WTC11 (cell line): Measurements from ENCODE around the gene PTPRN. TPM values are rescaled to one million over a fixed set of nuclear protein-coding genes. Genes with fewer than 3 reads are reported as not detected.

Source experiments
- CBFB ChIP-seq: sonication (generic); formaldehyde crosslinking; IDR thresholded peaks from 2 replicates; pipeline ENCODE4 v1.8.1; 2022; ENCODE audit warnings: mild to moderate bottlenecking, low read depth, missing genetic modification reagents
- CREB1 ChIP-seq: sonication (generic); formaldehyde crosslinking; IDR thresholded peaks from 2 replicates; pipeline ENCODE4 v1.8.0; 2023; ENCODE audit warnings: mild to moderate bottlenecking, missing genetic modification reagents
- FOXJ3 ChIP-seq: sonication (generic); formaldehyde crosslinking; IDR thresholded peaks from 2 replicates; pipeline ENCODE4 v1.9.0; 2021; ENCODE audit warnings: missing genetic modification reagents, mild to moderate bottlenecking, borderline replicate concordance
- GTF2I ChIP-seq: fragments of 250-450 bp; sonication (Bioruptor Pico); conservative IDR thresholded peaks from 2 replicates; pipeline ENCODE4 v1.4.0; 2021; ENCODE audit warnings: mild to moderate bottlenecking
- HMGA2 ChIP-seq: fragments of 250-450 bp; sonication (Bioruptor Pico); IDR thresholded peaks from 2 replicates; pipeline ENCODE4 v1.4.0; 2021; ENCODE audit warnings: mild to moderate bottlenecking, moderate library complexity
- NFE2L1 ChIP-seq: sonication (generic); formaldehyde crosslinking; IDR thresholded peaks from 2 replicates; pipeline ENCODE4 v1.8.1; 2023; ENCODE audit warnings: missing genetic modification reagents
- RELA ChIP-seq: sonication (generic); formaldehyde crosslinking; IDR thresholded peaks from 2 replicates; pipeline ENCODE4 v1.8.1; 2022; ENCODE audit warnings: missing genetic modification reagents, mild to moderate bottlenecking, borderline replicate concordance
- SMAD3 ChIP-seq: sonication (generic); formaldehyde crosslinking; IDR thresholded peaks from 2 replicates; pipeline ENCODE4 v1.8.0; 2022; ENCODE audit warnings: missing genetic modification reagents, mild to moderate bottlenecking, borderline replicate concordance
- SMAD4 ChIP-seq: sonication (generic); formaldehyde crosslinking; IDR thresholded peaks from 2 replicates; pipeline ENCODE4 v1.8.0; 2022; ENCODE audit warnings: mild to moderate bottlenecking, missing genetic modification reagents
- SP1 ChIP-seq: sonication (generic); formaldehyde crosslinking; conservative IDR thresholded peaks from 2 replicates; pipeline ENCODE4 v1.8.1; 2022; ENCODE audit warnings: missing genetic modification reagents
- TCF7 ChIP-seq: sonication (generic); formaldehyde crosslinking; IDR thresholded peaks from 2 replicates; pipeline ENCODE4 v1.8.0; 2022; ENCODE audit warnings: mild to moderate bottlenecking, low read depth, missing genetic modification reagents, moderate library complexity
- TEAD1 ChIP-seq: sonication (generic); formaldehyde crosslinking; IDR thresholded peaks from 2 replicates; pipeline ENCODE4 v1.8.0; 2022; ENCODE audit warnings: mild to moderate bottlenecking, missing genetic modification reagents
- TP53 ChIP-seq: sonication (generic); formaldehyde crosslinking; IDR thresholded peaks from 2 replicates; pipeline ENCODE4 v1.8.1; 2023; ENCODE audit warnings: mild to moderate bottlenecking, missing genetic modification reagents
- ZBTB21 ChIP-seq: sonication (generic); formaldehyde crosslinking; IDR thresholded peaks from 2 replicates; pipeline ENCODE4 v1.8.1; 2023; ENCODE audit warnings: mild to moderate bottlenecking, missing genetic modification reagents, borderline replicate concordance
- ZNF138 ChIP-seq: sonication (generic); formaldehyde crosslinking; conservative IDR thresholded peaks from 2 replicates; pipeline ENCODE4 v1.8.1; 2022; ENCODE audit warnings: mild to moderate bottlenecking, moderate library complexity, missing genetic modification reagents
- total RNA-seq: library from RNA; stranded (reverse); gene quantifications from 3 replicates; pipeline ENCODE4 v1.2.3, GENCODE V29; 2021
- TF ChIP-seq, protein P1 (sequence below): fragments of 250-450 bp; sonication (Bioruptor Pico); IDR thresholded peaks from 2 replicates; pipeline ENCODE4 v2.1.2; 2022; ENCODE audit warnings: mild to moderate bottlenecking, moderate library complexity
- TF ChIP-seq, protein P2 (sequence below): sonication (generic); formaldehyde crosslinking; IDR thresholded peaks from 2 replicates; pipeline ENCODE4 v1.8.0; 2023; ENCODE audit warnings: missing genetic modification reagents
- TF ChIP-seq, protein P3 (sequence below): sonication (generic); formaldehyde crosslinking; IDR thresholded peaks from 2 replicates; pipeline ENCODE4 v1.8.0; 2022; ENCODE audit warnings: mild to moderate bottlenecking, missing genetic modification reagents
- TF ChIP-seq, protein P4 (sequence below): sonication (generic); formaldehyde crosslinking; IDR thresholded peaks from 2 replicates; pipeline ENCODE4 v1.8.0; 2022; ENCODE audit warnings: mild to moderate bottlenecking, missing genetic modification reagents
- TF ChIP-seq, protein P5 (sequence below): fragments of 250-450 bp; sonication (Bioruptor Pico); IDR thresholded peaks from 2 replicates; pipeline ENCODE4 v1.9.0; 2021; ENCODE audit warnings: mild to moderate bottlenecking, borderline replicate concordance
- TF ChIP-seq, protein P6 (sequence below): sonication (generic); formaldehyde crosslinking; IDR thresholded peaks from 2 replicates; pipeline ENCODE4 v1.8.1; 2022; ENCODE audit warnings: low read depth, mild to moderate bottlenecking, moderate library complexity, missing genetic modification reagents, borderline replicate concordance
- TF ChIP-seq, protein P7 (sequence below): fragments of 200-600 bp; IDR thresholded peaks from 2 replicates; pipeline ENCODE4 v1.8.0; 2022; ENCODE audit warnings: antibody characterized with exemption
- TF ChIP-seq, protein P8 (sequence below): sonication (generic); formaldehyde crosslinking; IDR thresholded peaks from 2 replicates; pipeline ENCODE4 v1.8.0; 2022; ENCODE audit warnings: mild to moderate bottlenecking, missing genetic modification reagents
- TF ChIP-seq, protein P9 (sequence below): sonication (generic); formaldehyde crosslinking; IDR thresholded peaks from 2 replicates; pipeline ENCODE4 v1.8.1; 2022; ENCODE audit warnings: mild to moderate bottlenecking, moderate library complexity, missing genetic modification reagents

Gene PTPRN
- total RNA-seq, 1 experiment from 2014 or later: 3.8 TPM

DNA sequence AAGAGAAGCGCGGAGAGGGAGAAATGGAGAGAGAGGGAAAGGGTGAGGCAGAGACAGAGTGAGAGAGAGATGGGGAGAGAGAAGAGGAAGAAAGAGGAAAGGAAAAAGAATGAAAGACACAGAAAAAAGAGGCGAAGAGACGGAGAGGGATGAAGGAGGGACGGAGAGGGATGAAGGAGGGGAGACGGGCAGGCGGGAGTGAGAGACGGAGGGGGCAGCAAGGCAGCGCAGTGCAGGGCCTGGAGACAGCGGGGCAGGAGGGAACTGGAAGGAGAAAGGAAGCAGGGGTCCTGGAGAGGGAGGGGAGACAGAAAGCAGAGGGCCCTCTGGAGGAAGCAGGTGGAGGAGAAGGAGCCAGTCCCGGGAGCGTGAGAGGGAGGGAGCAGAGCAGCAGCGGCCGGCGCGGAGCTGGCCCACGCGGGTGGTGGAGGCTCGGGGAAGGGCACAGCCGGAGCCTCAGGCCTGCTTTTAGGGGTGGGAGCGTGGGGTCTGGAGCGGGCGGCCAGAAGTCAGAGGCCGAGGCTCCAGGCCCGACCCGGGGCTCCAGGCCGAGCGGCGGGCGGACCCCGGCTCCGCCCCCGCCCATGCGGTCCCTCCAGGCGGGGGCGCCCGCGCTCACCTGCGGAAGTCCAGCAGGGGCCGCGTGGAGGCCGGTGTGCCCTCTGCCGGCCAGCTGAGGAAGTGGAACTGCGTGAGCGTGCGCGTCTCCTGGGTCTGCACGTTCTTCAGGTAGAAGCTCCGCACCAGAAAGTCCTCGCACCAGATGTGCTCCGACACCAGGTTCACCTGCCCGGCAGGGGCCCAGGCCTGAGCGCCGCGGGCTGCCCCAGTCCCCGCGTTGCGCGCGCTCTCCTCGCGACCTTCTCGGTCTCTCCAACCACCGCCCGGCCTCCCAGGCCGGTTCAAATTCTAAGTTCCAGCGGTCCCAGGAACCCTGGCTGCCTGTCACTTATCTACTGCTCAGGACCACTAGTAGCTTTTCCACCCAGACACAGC lies 14.5 kb downstream of the PTPRN start (continued):
- TF ChIP-seq, protein P1, sequence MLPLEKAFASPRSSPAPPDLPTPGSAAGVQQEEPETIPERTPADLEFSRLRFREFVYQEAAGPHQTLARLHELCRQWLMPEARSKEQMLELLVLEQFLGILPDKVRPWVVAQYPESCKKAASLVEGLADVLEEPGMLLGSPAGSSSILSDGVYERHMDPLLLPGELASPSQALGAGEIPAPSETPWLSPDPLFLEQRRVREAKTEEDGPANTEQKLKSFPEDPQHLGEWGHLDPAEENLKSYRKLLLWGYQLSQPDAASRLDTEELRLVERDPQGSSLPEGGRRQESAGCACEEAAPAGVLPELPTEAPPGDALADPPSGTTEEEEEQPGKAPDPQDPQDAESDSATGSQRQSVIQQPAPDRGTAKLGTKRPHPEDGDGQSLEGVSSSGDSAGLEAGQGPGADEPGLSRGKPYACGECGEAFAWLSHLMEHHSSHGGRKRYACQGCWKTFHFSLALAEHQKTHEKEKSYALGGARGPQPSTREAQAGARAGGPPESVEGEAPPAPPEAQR (CRISPR knock-in tag): no peak
- TF ChIP-seq, protein P2, sequence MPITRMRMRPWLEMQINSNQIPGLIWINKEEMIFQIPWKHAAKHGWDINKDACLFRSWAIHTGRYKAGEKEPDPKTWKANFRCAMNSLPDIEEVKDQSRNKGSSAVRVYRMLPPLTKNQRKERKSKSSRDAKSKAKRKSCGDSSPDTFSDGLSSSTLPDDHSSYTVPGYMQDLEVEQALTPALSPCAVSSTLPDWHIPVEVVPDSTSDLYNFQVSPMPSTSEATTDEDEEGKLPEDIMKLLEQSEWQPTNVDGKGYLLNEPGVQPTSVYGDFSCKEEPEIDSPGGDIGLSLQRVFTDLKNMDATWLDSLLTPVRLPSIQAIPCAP: no peak
- TF ChIP-seq FOXJ3 (CRISPR knock-in tag) (no peak), SMAD3 (CRISPR knock-in tag) (no peak; the same call in 1 of the 2 replicates), TEAD1 (peak; percentile 54; the same call in 1 of the 2 replicates), NFE2L1 (peak; percentile 15; the same call in 1 of the 2 replicates), TP53 (peak; percentile 70; the same call in 1 of the 2 replicates), SP1 (CRISPR knock-in tag) (peak; percentile 90), CREB1 (CRISPR knock-in tag) (0 out of 2 replicates have a peak, but pooled peaks have one; percentile 28), CBFB (no peak), RELA (CRISPR knock-in tag) (no peak), ZNF138 (0 out of 2 replicates have a peak, but pooled peaks have one; percentile 59), GTF2I (CRISPR knock-in tag) (no peak), HMGA2 (CRISPR knock-in tag) (no peak), ZBTB21 (peak; percentile 75; the same call in 1 of the 2 replicates), TCF7 (CRISPR knock-in tag) (no peak), SMAD4 (no peak)
- TF ChIP-seq, protein P3, sequence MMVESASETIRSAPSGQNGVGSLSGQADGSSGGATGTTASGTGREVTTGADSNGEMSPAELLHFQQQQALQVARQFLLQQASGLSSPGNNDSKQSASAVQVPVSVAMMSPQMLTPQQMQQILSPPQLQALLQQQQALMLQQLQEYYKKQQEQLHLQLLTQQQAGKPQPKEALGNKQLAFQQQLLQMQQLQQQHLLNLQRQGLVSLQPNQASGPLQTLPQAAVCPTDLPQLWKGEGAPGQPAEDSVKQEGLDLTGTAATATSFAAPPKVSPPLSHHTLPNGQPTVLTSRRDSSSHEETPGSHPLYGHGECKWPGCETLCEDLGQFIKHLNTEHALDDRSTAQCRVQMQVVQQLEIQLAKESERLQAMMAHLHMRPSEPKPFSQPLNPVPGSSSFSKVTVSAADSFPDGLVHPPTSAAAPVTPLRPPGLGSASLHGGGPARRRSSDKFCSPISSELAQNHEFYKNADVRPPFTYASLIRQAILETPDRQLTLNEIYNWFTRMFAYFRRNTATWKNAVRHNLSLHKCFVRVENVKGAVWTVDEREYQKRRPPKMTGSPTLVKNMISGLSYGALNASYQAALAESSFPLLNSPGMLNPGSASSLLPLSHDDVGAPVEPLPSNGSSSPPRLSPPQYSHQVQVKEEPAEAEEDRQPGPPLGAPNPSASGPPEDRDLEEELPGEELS: peak; percentile 73
- TF ChIP-seq, protein P4, sequence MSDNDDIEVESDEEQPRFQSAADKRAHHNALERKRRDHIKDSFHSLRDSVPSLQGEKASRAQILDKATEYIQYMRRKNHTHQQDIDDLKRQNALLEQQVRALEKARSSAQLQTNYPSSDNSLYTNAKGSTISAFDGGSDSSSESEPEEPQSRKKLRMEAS: peak; percentile 93
- TF ChIP-seq, protein P5, sequence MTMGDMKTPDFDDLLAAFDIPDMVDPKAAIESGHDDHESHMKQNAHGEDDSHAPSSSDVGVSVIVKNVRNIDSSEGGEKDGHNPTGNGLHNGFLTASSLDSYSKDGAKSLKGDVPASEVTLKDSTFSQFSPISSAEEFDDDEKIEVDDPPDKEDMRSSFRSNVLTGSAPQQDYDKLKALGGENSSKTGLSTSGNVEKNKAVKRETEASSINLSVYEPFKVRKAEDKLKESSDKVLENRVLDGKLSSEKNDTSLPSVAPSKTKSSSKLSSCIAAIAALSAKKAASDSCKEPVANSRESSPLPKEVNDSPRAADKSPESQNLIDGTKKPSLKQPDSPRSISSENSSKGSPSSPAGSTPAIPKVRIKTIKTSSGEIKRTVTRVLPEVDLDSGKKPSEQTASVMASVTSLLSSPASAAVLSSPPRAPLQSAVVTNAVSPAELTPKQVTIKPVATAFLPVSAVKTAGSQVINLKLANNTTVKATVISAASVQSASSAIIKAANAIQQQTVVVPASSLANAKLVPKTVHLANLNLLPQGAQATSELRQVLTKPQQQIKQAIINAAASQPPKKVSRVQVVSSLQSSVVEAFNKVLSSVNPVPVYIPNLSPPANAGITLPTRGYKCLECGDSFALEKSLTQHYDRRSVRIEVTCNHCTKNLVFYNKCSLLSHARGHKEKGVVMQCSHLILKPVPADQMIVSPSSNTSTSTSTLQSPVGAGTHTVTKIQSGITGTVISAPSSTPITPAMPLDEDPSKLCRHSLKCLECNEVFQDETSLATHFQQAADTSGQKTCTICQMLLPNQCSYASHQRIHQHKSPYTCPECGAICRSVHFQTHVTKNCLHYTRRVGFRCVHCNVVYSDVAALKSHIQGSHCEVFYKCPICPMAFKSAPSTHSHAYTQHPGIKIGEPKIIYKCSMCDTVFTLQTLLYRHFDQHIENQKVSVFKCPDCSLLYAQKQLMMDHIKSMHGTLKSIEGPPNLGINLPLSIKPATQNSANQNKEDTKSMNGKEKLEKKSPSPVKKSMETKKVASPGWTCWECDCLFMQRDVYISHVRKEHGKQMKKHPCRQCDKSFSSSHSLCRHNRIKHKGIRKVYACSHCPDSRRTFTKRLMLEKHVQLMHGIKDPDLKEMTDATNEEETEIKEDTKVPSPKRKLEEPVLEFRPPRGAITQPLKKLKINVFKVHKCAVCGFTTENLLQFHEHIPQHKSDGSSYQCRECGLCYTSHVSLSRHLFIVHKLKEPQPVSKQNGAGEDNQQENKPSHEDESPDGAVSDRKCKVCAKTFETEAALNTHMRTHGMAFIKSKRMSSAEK (CRISPR knock-in tag): no peak
- TF ChIP-seq, protein P6, sequence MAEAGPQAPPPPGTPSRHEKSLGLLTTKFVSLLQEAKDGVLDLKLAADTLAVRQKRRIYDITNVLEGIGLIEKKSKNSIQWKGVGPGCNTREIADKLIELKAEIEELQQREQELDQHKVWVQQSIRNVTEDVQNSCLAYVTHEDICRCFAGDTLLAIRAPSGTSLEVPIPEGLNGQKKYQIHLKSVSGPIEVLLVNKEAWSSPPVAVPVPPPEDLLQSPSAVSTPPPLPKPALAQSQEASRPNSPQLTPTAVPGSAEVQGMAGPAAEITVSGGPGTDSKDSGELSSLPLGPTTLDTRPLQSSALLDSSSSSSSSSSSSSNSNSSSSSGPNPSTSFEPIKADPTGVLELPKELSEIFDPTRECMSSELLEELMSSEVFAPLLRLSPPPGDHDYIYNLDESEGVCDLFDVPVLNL (CRISPR knock-in tag): no peak
- TF ChIP-seq, protein P7, sequence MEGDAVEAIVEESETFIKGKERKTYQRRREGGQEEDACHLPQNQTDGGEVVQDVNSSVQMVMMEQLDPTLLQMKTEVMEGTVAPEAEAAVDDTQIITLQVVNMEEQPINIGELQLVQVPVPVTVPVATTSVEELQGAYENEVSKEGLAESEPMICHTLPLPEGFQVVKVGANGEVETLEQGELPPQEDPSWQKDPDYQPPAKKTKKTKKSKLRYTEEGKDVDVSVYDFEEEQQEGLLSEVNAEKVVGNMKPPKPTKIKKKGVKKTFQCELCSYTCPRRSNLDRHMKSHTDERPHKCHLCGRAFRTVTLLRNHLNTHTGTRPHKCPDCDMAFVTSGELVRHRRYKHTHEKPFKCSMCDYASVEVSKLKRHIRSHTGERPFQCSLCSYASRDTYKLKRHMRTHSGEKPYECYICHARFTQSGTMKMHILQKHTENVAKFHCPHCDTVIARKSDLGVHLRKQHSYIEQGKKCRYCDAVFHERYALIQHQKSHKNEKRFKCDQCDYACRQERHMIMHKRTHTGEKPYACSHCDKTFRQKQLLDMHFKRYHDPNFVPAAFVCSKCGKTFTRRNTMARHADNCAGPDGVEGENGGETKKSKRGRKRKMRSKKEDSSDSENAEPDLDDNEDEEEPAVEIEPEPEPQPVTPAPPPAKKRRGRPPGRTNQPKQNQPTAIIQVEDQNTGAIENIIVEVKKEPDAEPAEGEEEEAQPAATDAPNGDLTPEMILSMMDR: peak; percentile 96
- TF ChIP-seq, protein P8, sequence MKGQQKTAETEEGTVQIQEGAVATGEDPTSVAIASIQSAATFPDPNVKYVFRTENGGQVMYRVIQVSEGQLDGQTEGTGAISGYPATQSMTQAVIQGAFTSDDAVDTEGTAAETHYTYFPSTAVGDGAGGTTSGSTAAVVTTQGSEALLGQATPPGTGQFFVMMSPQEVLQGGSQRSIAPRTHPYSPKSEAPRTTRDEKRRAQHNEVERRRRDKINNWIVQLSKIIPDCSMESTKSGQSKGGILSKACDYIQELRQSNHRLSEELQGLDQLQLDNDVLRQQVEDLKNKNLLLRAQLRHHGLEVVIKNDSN (CRISPR knock-in tag): no peak; the same call in 1 of the 2 replicates
- TF ChIP-seq, protein P9, sequence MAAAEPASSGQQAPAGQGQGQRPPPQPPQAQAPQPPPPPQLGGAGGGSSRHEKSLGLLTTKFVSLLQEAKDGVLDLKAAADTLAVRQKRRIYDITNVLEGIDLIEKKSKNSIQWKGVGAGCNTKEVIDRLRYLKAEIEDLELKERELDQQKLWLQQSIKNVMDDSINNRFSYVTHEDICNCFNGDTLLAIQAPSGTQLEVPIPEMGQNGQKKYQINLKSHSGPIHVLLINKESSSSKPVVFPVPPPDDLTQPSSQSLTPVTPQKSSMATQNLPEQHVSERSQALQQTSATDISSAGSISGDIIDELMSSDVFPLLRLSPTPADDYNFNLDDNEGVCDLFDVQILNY (CRISPR knock-in tag): 0 out of 2 replicates have a peak, but pooled peaks have one; percentile 37
